NT2/D1 (cell line): ENCODE results near the gene PPFIBP1.

ENCODE experiments used
- SUZ12 ChIP-seq: IDR thresholded peaks from 2 replicates; pipeline ENCODE4 v1.6.1; 2011; ENCODE audit not compliant: insufficient read length, insufficient read depth; ENCODE audit errors: extremely low read depth
- YY1 ChIP-seq: IDR thresholded peaks from 2 replicates; pipeline ENCODE4 v1.6.1; 2011; ENCODE audit not compliant: insufficient read length, insufficient read depth
- ZNF274 ChIP-seq: IDR thresholded peaks from 2 replicates; pipeline ENCODE4 v1.6.1; 2011; ENCODE audit warnings: mild to moderate bottlenecking, low read depth, low read length

DNA sequence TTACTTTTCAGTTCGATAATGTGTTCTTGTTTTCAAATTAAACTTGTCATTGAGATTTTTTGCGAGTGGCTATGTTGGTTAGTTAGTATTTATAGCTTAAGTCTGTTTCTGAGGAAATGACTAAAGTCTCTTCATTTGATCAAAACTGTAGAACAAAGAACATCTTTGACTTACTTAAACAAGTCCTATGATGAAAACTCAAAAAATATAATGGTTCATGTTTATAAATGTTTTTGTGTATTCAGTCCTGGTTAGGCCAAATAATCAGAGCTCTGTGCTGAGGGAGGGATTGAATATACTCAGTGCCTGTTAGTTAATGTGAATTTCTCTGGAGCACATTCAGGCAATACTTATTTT is 51.7 kb downstream of the PPFIBP1 start:
- TF ChIP-seq ZNF274 (no peak), YY1 (no peak), SUZ12 (no peak)
